SK-N-SH treated with all-trans-retinoic acid at 6 μM for 48 hours (cell line): ENCODE measurements around the gene ZDHHC8.

Experiments used
- ARNTL ChIP-seq: fragments of 450-650 bp; formaldehyde crosslinking; IDR thresholded peaks from 2 replicates; pipeline ENCODE4 v1.5.0; 2020; ENCODE audit warnings: low read depth, mild to moderate bottlenecking, moderate library complexity, borderline replicate concordance
- GLIS3 ChIP-seq: fragments of 250-450 bp; sonication (Bioruptor Pico); IDR thresholded peaks from 2 replicates; pipeline ENCODE4 v1.5.0; 2020; ENCODE audit warnings: mild to moderate bottlenecking, moderate library complexity
- OSR1 ChIP-seq: fragments of 250-450 bp; sonication (Bioruptor Pico); IDR thresholded peaks from 2 replicates; pipeline ENCODE4 v1.8.0; 2022; ENCODE audit warnings: moderate library complexity, mild to moderate bottlenecking, inconsistent platforms
- ZFP3 ChIP-seq: fragments of 250-450 bp; sonication (Bioruptor Pico); IDR thresholded peaks from 2 replicates; pipeline ENCODE4 v1.5.0; 2020; ENCODE audit warnings: mild to moderate bottlenecking, moderate library complexity

DNA sequence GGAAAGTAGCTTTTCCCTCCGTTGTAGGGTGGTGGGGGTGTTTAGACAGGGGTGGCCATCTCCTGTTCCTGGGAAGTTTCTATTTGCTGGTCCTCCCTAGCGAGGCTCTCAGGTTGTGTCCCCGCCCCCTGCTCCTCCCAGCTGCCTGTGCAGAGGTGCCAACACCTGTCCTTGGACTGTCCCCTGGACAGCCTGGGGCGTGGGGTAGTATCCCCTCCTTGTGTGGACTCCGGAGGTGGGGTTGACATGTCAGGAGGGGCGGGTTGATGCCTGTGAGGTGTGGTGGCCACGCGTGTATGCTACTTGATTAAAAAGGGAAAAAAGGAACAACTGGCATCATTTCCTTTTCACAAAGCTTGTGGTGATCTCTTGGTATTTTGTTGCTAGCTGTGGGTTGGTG lies 30.0 kb upstream of the ZDHHC8 start:
- TF ChIP-seq ZFP3 (CRISPR knock-in tag), result no peak
- no peak for TF ChIP-seq OSR1
- TF ChIP-seq ARNTL, result no peak
- TF ChIP-seq GLIS3 (CRISPR knock-in tag), result no peak
